Measurements from ENCODE around the gene TARM1. TPM values are rescaled to one million over a fixed set of nuclear protein-coding genes. Genes with fewer than 3 reads are reported as not detected.

Gene TARM1
- total and polyA plus RNA-seq, 2 donors = 0.05 TPM; not detected in 1

DNA sequence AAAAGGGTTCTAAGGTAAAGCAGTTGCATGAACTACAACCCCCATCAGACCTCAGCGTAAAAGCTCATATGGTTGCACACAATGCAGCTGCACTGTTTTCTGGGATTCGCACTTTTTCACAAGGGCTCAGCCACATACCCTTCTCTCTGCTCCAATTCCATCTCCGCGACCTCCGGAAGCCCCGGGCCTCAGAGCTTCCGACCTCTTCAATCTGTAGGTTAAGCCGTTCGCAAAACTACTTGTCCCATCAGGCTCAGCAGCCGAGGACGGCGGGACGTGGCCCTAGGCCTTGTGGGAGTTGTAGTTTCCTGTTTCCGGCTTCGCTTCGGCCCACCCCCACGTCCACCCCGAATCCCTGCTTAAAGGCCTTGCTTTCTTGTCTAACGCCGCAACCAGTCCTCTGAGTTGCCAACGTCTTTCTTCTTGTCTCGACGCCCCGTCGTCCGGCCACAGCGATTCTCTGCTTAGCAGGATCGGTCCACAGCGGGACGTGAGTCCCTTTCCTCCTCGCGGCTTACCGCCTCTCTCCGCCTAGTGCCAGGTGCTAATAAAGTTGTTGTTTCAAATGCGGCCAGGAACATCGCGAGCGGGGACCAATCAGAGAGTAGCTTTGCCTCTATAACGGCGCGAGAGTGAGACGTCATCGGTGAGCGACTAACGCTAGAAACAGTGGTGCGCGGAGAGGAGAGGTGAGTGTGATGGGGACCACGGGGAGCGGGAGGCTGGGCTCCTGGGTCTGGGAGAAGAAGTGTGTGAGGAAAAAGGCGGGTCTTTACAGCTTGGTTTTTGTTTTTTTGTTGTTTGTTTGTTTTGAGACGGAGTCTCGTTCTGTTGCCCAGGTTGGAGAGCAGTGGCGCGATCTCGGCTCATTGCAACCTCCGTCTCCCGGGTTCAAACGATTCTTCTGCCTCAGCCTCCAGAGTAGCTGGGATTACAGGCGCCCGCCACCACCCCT lies 34.2 kb upstream of the TARM1 start, which contains the start of the genes PRPF31 and TFPT:
Gene PRPF31 (plus strand): TSS at position 646 of the 955 bp plus-strand sequence. CDS start 2,525 bp downstream, outside the sequence.
Gene TFPT (minus strand): TSS at position 549 of the 955 bp plus-strand sequence. CDS start 388 bp downstream, at position 161.
- no peaks in the 10 kb centered on the region for H3K27me3 ChIP-seq (ENCODE audit: control insufficient read depth in 2 of 2, insufficient read depth in 1 of 2, low read length in 1 of 2)
- peaks cover 15 to 21% of the 10 kb centered on the region in 2 donors for H3K4me1 ChIP-seq (ENCODE audit: control insufficient read depth in 2 of 2, insufficient read depth in 2 of 2, low read length in 2 of 2)
- WGBS = under 1% methylated on average over 60 of the region's 60 CpGs
- H3K4me3 ChIP-seq (ENCODE audit: low read length in 2 of 2) = peak within 1 kb of the TSS; percentile 69 to 75
- H3K36me3 ChIP-seq (ENCODE audit: control insufficient read depth in 2 of 2, insufficient read depth in 2 of 2, low read length in 1 of 2) = peaks cover 21 to 23% of the 10 kb centered on the region in 2 donors
- no peaks in the 10 kb centered on the region for H3K9me3 ChIP-seq (ENCODE audit: control insufficient read depth in 2 of 2, insufficient read depth in 1 of 2, low read length in 1 of 2)
- H3K27ac ChIP-seq (ENCODE audit: low read depth in 1 of 2, low read length in 1 of 2) = peak within 1 kb of the TSS; percentile 83 to 91
- peak; percentile 96 to 100 (median 98) for DNase-seq (ENCODE audit: low read depth in 6 of 9, low spot score in 9 of 9)

DNA sequence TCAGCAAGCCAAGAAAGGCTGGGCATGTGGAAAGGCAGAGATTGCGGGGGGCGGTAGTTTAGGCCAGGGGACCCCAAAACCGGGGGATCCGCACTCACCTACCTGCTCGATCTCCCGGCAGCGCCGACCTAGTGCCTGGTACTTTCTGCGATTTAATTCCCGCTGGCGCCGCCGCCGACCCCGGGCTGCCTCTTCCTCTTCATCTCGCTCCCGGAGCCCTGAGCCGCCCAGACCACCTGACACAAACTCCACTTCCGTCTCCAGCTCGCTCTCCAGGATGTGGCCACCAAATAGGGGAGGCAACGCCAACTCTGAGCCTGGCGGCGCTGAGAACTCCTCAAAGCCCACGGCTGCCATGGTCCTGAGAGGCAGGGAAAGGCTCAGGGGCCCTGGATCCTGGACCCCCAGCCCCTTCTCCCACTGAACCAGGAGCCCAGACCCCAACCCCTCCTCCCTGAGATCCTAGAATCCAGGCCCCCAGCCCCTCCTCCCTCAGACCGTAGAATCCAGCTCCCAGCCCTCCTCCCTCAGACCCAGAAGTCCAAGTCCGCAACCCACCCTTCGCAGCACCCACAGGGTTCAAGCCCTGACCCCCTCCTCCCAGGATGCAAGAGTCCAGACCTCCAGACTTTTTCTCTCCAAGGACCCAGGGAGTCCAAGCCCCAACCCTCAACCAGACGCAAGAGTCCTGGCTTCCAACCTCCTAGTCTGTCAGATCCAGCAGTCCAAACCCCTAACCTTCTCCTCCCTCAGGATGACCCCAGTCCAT lies 33.4 kb upstream of the TARM1 start:
- no peaks in the 10 kb centered on the region for H3K9me3 ChIP-seq (ENCODE audit: control insufficient read depth in 2 of 2, insufficient read depth in 1 of 2, low read length in 1 of 2)
- WGBS = 4% methylated on average over 28 of the region's 28 CpGs
- no peaks in the 10 kb centered on the region for H3K27me3 ChIP-seq (ENCODE audit: control insufficient read depth in 2 of 2, insufficient read depth in 1 of 2, low read length in 1 of 2)
- peak overlapping the region; percentile 46 to 83 for H3K27ac ChIP-seq (ENCODE audit: low read depth in 1 of 2, low read length in 1 of 2)
- peaks cover 15 to 21% of the 10 kb centered on the region in 2 donors for H3K4me1 ChIP-seq (ENCODE audit: control insufficient read depth in 2 of 2, insufficient read depth in 2 of 2, low read length in 2 of 2)
- DNase-seq (ENCODE audit: low read depth in 6 of 9, low spot score in 9 of 9) = peak in 4 of 9 donors; percentile 46 to 71 (median 52)
- H3K4me3 ChIP-seq (ENCODE audit: low read length in 2 of 2) = peak overlapping the region; percentile 69 to 75
- peaks cover 22% of the 10 kb centered on the region in 2 donors for H3K36me3 ChIP-seq (ENCODE audit: control insufficient read depth in 2 of 2, insufficient read depth in 2 of 2, low read length in 1 of 2)

DNA sequence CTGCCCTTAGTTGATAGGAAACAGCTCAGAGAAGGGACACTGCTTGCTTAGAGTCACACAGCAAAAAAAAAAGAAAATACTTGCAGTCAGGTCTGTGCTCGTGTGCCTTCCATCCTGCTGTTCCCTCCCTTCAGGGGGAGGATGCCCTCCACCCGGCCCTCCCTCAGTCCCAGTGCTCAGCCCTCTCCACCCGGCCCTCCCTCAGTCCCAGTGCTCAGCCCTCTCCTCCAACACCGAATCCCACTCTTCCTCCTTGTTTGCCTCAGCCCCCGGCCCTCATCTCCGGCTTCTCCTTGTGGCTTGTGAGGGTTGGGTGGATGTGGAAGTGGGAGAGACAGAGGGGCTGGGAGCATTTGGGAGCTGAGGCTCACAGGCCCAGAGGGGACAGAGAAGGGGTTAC lies 28.5 kb upstream of the TARM1 start:
- WGBS = 97% methylated on average over 6 of the region's 6 CpGs

DNA sequence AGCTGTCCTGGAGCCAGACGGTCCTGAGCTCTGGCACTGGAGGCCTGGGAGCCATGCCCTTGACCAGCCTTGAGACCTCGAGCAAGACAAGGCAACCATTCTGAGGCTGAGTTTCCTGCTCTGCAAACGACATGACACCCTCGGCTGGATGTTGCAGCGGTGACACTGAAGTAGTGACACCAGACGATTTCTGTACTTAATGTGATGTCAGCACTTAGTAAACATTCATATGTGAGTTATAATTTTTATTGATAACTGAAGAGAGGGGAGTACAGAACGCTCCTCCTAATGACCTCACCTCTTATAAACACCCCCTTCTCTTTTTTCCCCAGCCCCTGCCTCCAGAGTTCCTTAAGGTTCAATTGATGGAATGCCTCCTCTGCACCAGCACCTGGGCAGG lies 27.3 kb upstream of the TARM1 start:
- no peaks in the 10 kb centered on the region for H3K9me3 ChIP-seq (ENCODE audit: control insufficient read depth in 2 of 2, insufficient read depth in 1 of 2, low read length in 1 of 2)
- DNase-seq (ENCODE audit: low read depth in 6 of 9, low spot score in 9 of 9) = no peak
- 96% methylated on average over 7 of the region's 7 CpGs for WGBS
- H3K4me1 ChIP-seq (ENCODE audit: control insufficient read depth in 2 of 2, insufficient read depth in 2 of 2, low read length in 2 of 2) = peaks cover under 1 to 2% of the 10 kb centered on the region in 2 donors
- H3K36me3 ChIP-seq (ENCODE audit: control insufficient read depth in 2 of 2, insufficient read depth in 2 of 2, low read length in 1 of 2) = peaks cover 48 to 58% of the 10 kb centered on the region in 2 donors
- no peaks in the 10 kb centered on the region for H3K27me3 ChIP-seq (ENCODE audit: control insufficient read depth in 2 of 2, insufficient read depth in 1 of 2, low read length in 1 of 2)
- H3K4me3 ChIP-seq (ENCODE audit: low read length in 2 of 2) = no peak overlapping the region
- H3K27ac ChIP-seq (ENCODE audit: low read depth in 1 of 2, low read length in 1 of 2) = no peak overlapping the region

More for the DNA sequence above, 28.5 kb upstream of the TARM1 start:
- no peak overlapping the region for H3K27ac ChIP-seq (ENCODE audit: low read depth in 1 of 2, low read length in 1 of 2)
- H3K36me3 ChIP-seq (ENCODE audit: control insufficient read depth in 2 of 2, insufficient read depth in 2 of 2, low read length in 1 of 2) = peaks cover 48 to 61% of the 10 kb centered on the region in 2 donors
- H3K27me3 ChIP-seq (ENCODE audit: control insufficient read depth in 2 of 2, insufficient read depth in 1 of 2, low read length in 1 of 2) = no peaks in the 10 kb centered on the region
- H3K9me3 ChIP-seq (ENCODE audit: control insufficient read depth in 2 of 2, insufficient read depth in 1 of 2, low read length in 1 of 2) = no peaks in the 10 kb centered on the region
- H3K4me1 ChIP-seq (ENCODE audit: control insufficient read depth in 2 of 2, insufficient read depth in 2 of 2, low read length in 2 of 2) = peaks cover 8% of the 10 kb centered on the region in 2 donors
- DNase-seq (ENCODE audit: low read depth in 6 of 9, low spot score in 9 of 9) = no peak
- H3K4me3 ChIP-seq (ENCODE audit: low read length in 2 of 2) = no peak overlapping the region

DNA sequence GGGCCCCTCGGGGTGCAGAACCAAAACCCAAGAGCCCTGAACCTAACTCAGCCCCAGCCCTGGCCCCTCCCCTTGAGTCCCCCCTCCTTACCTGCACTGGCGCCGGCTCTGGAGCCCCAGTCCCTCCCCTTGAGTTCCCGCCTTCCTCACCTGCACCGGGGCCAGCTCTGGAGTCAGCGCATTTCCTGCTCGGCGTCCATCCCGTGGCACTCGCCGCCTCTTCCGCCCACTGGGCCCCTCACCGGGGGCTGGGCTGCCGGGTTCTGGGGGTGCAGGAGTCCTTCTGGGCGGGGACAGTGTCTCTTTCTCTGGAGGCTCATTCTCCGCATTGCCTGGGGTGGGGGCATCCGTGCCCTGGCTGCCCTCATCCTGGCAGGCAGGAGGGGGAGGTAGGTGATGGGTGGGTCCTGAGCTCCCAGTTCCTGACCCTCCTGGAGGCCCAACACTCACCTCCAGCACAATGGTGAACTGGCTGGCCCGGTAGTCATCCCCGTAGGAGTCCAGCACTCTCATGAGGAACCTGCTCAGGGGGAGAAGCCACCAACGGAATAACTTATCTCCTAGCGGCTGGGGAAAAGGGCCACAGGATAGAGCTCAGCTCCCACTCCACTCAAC lies 26.8 kb upstream of the TARM1 start:
- no peak for DNase-seq (ENCODE audit: low read depth in 6 of 9, low spot score in 9 of 9)
- WGBS = 93% methylated on average over 21 of the region's 21 CpGs
- Histone ChIP-seq H3K4me1 (ENCODE audit: control insufficient read depth in 2 of 2, insufficient read depth in 2 of 2, low read length in 2 of 2) (peaks cover 5 to 6% of the 10 kb centered on the region in 2 donors), H3K27me3 (ENCODE audit: control insufficient read depth in 2 of 2, insufficient read depth in 1 of 2, low read length in 1 of 2) (no peaks in the 10 kb centered on the region), H3K36me3 (ENCODE audit: control insufficient read depth in 2 of 2, insufficient read depth in 2 of 2, low read length in 1 of 2) (peaks cover 48 to 58% of the 10 kb centered on the region in 2 donors), H3K27ac (ENCODE audit: low read depth in 1 of 2, low read length in 1 of 2) (no peak overlapping the region), H3K4me3 (ENCODE audit: low read length in 2 of 2) (no peak overlapping the region), H3K9me3 (ENCODE audit: control insufficient read depth in 2 of 2, insufficient read depth in 1 of 2, low read length in 1 of 2) (no peaks in the 10 kb centered on the region)

DNA sequence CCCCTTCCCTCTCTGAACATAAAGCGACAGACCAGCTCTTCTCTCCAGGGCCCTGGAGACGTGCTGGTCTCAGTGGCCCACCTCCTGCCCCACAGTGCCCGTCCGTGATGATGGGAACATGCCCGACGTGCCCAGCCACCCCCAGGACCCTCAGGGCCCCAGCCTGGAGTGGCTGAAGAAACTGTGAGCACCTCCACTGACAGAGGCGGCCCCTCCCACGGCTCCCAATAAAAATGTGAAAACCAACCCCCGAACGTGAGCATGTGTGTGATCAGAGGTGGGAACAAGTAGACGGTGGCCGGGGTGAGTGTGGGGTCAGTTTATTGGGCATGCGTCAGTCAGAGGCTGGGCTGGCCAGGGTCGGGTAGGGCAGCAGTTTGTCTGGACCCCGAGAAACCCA lies 25.6 kb upstream of the TARM1 start:
- peaks cover 45 to 58% of the 10 kb centered on the region in 2 donors for H3K36me3 ChIP-seq (ENCODE audit: control insufficient read depth in 2 of 2, insufficient read depth in 2 of 2, low read length in 1 of 2)

DNA sequence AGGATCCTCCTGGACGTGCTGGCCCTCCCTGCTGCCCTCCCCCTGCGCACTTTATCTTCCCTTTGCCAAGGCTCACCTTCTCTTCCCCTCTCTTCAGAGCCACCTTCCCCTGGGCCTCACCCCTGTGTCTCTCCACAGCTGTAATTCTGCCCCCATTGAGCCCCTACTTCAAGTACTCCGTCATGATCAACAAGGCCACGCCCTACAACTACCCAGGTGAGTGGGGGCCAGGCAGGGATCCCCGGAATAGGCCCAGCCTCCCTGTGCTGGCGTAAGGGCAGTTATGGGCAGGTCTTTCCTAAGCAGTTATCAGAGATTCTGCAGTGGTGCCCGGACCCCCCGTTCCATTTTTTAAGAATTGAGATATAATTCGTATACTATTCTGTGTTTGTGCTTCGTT lies 24.6 kb upstream of the TARM1 start:
- H3K27me3 ChIP-seq (ENCODE audit: control insufficient read depth in 2 of 2, insufficient read depth in 1 of 2, low read length in 1 of 2) = no peaks in the 10 kb centered on the region
- no peak overlapping the region for H3K4me3 ChIP-seq (ENCODE audit: low read length in 2 of 2)
- DNase-seq (ENCODE audit: low read depth in 6 of 9, low spot score in 9 of 9) = no peak
- no peak overlapping the region for H3K27ac ChIP-seq (ENCODE audit: low read depth in 1 of 2, low read length in 1 of 2)
- H3K36me3 ChIP-seq (ENCODE audit: control insufficient read depth in 2 of 2, insufficient read depth in 2 of 2, low read length in 1 of 2) = peaks cover 42 to 54% of the 10 kb centered on the region in 2 donors
- H3K4me1 ChIP-seq (ENCODE audit: control insufficient read depth in 2 of 2, insufficient read depth in 2 of 2, low read length in 2 of 2) = peaks cover 5 to 10% of the 10 kb centered on the region in 2 donors
- no peaks in the 10 kb centered on the region for H3K9me3 ChIP-seq (ENCODE audit: control insufficient read depth in 2 of 2, insufficient read depth in 1 of 2, low read length in 1 of 2)
- WGBS = 94% methylated on average over 10 of the region's 10 CpGs

More for the DNA sequence above, 25.6 kb upstream of the TARM1 start:
- DNase-seq (ENCODE audit: low read depth in 6 of 9, low spot score in 9 of 9) = no peak
- 95% methylated on average over 15 of the region's 15 CpGs for WGBS
- Histone ChIP-seq H3K4me1 (ENCODE audit: control insufficient read depth in 2 of 2, insufficient read depth in 2 of 2, low read length in 2 of 2) (peaks cover 5 to 10% of the 10 kb centered on the region in 2 donors), H3K27me3 (ENCODE audit: control insufficient read depth in 2 of 2, insufficient read depth in 1 of 2, low read length in 1 of 2) (no peaks in the 10 kb centered on the region), H3K27ac (ENCODE audit: low read depth in 1 of 2, low read length in 1 of 2) (no peak overlapping the region), H3K4me3 (ENCODE audit: low read length in 2 of 2) (no peak overlapping the region), H3K9me3 (ENCODE audit: control insufficient read depth in 2 of 2, insufficient read depth in 1 of 2, low read length in 1 of 2) (no peaks in the 10 kb centered on the region)

DNA sequence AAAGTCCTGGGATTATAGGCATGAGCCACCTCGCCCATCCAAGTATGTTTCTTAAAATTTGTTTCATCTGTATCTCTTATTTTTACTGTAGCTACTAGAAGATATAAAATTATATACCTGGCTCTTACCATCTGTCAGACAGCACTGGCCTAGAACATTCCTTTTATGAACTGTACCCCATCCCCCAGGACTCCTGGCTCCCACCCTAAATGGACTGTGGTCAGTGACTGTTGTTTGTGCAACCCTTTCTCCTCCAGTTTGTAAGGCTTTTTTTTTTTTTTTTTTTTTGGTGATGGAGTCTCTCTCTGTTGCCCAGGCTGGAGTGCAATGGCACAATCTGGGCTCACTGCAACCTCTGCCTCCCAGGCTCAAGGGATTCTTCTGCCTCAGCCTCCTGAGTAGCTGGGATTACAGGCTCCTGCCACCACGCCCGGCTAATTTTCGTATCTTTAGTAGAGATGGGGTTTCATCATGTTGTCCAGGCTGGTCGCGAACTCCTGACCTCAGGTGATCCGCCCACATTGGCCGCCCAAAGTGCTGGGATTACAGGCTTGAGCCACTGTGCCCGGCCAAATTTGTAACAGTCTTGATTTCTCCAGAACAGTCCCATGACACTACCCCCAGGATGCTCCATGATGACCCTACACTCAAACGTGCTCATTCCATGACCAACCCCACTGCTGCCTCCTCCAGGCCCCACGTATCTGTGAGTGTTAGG lies 24.0 kb upstream of the TARM1 start:
- peaks cover 36 to 47% of the 10 kb centered on the region in 2 donors for H3K36me3 ChIP-seq (ENCODE audit: control insufficient read depth in 2 of 2, insufficient read depth in 2 of 2, low read length in 1 of 2)

More for the DNA sequence above, 24.0 kb upstream of the TARM1 start:
- peaks cover 5 to 10% of the 10 kb centered on the region in 2 donors for H3K4me1 ChIP-seq (ENCODE audit: control insufficient read depth in 2 of 2, insufficient read depth in 2 of 2, low read length in 2 of 2)
- H3K27me3 ChIP-seq (ENCODE audit: control insufficient read depth in 2 of 2, insufficient read depth in 1 of 2, low read length in 1 of 2) = peaks cover 0 to 2% of the 10 kb centered on the region in 2 donors
- H3K4me3 ChIP-seq (ENCODE audit: low read length in 2 of 2) = no peak overlapping the region
- no peak overlapping the region for H3K27ac ChIP-seq (ENCODE audit: low read depth in 1 of 2, low read length in 1 of 2)
- H3K9me3 ChIP-seq (ENCODE audit: control insufficient read depth in 2 of 2, insufficient read depth in 1 of 2, low read length in 1 of 2) = no peaks in the 10 kb centered on the region
- 97% methylated on average over 11 of the region's 11 CpGs for WGBS
- DNase-seq (ENCODE audit: low read depth in 6 of 9, low spot score in 9 of 9) = no peak
